HG02763 (cell line): ENCODE results near the gene LRBA.

Source experiments
- ATAC-seq: cut with Tn5 transposase; IDR thresholded peaks from one replicate; pipeline ENCODE4 v1.9.1; 2021; ENCODE audit warnings: mild to moderate bottlenecking, moderate library complexity; ENCODE audit not compliant: unreplicated experiment

Gene LRBA

GRCh38 chr4:150593996-150594395 is 421.1 kb downstream of the LRBA start:
- ATAC-seq: no peak

GRCh38 chr4:150591904-150592303 is 423.2 kb downstream of the LRBA start:
- ATAC-seq: no peak

DNA sequence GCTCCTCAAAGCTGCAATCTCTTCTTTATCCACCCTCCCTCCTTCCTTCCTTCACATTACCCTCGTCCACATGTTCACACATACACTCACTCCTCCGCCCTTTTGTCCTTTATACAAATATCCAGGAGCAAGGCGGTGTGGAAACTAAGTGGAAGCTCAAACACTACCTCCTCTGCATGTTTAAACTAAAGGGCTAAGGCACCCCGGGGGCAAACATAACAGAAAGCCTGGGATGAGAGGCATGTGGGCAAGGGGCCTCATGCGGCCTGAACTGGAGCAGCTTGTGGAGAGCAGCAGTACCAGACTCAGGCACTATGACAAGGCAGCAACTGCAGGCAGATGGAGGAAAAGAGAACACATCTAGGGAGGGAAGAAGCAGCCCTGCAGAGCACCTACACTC is 423.7 kb downstream of the LRBA start:
- no peak for ATAC-seq

DNA sequence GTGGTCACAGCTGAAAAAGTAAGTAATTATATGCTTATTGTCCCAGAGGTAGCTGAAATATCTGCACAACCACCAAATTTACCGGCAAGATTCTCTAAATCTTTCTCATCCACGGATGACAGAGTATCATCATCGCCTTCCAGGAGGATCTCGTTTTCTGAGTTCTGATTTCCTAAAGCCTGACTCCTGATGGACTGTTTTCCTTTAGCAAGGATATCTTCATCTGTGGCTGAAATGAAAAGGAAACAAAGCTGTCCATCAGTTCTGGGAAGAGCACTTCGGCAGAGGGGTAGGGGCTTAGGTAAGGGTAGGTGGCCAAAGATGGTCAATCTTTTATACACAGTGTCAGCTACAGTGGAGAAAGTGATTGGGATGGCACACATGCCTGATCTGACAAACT is 424.5 kb downstream of the LRBA start:
- ATAC-seq: no peak

GRCh38 chr4:150589157-150589556 is 425.9 kb downstream of the LRBA start:
- ATAC-seq: no peak

DNA sequence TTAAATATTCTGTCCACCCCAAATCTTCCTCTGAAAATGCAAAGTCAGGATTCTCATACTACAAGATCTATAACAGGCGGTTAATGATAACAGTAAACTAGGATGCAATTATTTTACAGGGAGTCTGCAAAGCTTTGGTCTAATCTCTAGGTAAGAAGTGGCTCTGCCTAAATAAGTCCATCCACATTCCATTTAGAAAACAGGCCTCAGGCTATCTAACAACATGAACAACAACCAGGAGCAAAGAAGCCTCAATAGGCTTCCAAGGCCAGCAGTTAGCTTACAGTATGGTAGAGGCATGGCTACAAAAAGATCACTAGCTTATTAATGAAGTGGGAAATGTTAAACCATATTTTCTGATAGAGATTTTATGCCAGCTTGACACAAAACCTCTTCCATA is 426.8 kb downstream of the LRBA start:
- no peak for ATAC-seq

- ATAC-seq: no peak
These were observed 428.8 kb downstream of the LRBA start for GRCh38 chr4:150586162-150586810.

- no peak for ATAC-seq
These were observed 429.5 kb downstream of the LRBA start for GRCh38 chr4:150585611-150586010.

DNA sequence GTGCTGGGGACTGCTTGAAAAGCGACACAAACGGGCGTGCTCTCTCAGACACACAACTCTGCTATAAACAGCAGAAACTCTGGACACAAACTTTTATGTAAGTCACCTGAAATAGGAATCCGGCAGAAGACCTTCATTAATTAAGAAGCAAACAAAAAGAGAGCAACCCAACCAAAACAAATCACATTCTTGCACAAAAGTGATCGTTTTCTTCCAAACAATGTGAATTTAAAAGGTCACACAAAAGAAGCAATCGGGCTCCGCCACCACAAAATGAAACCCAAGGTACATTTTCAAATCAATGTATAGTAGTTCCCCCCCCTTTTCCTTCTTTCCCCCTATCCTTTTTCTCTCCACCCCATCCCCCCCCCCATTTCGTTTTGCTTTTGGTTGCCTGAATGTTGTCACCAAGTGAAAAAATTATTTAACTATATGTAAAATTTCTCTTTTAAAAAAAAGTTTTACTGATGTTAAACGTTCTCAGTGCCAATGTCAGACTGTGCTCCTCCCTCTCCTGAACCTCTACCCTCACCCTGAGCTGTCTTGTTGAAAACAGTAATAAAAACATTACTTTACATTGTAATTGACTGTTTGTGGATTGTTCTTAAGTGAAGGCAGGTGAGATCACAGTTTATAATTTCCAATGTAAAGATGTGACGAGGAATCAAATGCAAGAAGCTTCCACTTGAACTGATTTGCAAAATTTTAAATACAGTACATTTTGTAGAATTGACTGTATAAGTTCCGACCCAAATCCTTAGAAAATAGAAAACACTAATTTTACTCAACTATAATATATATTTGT is 430.8 kb downstream of the LRBA start:
- ATAC-seq: no peak

- ATAC-seq: no peak
These were observed 431.6 kb downstream of the LRBA start for GRCh38 chr4:150583287-150584110.

GRCh38 chr4:150582873-150583286 is 432.2 kb downstream of the LRBA start:
- no peak for ATAC-seq

DNA sequence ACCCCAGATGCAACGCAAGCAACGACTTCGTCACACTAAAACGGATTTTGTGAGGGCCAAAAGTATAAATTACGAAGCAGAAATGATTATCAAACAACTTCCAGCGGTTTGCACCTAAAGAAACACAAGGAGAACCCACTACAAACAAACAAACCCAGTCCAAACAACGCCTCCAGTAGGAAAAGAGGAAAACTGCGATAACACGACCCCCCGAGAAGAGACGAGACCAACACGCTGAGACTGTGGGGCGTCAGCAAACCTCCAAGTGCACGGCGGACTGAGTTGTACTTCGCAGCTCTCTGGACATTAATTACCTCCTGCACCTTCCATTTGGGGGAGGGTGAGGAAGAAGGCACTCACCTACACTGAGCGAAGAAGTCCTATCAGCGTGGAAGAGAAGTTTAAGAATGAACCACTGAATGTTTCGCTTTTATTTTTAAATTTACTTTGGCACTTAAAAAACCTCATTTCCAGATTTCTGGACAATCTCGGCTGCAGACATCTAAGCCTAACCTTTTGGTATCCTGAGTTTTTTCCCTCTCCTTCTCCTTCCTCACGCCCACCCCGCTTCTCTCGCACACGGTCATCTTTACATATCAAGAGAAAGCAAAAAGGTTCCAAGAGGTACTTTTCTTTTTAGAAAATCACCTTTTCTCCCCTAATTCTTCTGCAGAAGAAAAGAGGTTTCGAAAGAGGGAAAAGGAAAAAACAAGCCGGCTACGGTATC is 432.8 kb downstream of the LRBA start, which contains the start of gene MAB21L2:
Gene MAB21L2, plus strand, starts transcription at position 6 of the 727 bp plus-strand sequence. CDS start 879 bp downstream, outside the sequence.
- no peak for ATAC-seq

DNA sequence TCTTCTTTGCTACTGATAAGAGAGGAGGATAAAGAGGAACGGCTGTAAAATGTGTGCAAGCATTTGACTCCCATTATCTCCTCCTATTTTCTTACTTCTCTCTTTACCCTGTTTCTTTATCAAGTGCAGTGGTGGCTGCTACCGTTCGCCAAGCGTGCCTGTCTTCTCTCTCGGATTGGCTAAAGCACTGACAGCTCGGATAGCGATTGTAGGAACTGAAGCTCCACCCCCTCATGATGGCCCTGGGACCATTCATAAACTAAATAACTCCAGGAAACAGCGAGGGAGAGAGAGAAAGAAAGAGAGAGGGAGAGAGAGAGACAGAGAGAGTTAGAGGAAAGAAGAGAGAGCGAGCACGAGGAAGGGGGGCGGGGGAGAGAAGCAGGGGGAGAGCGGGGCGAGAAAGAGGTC is 433.4 kb downstream of the LRBA start:
- no peak for ATAC-seq

- ATAC-seq: no peak
These were observed 434.0 kb downstream of the LRBA start for GRCh38 chr4:150581056-150581605.

DNA sequence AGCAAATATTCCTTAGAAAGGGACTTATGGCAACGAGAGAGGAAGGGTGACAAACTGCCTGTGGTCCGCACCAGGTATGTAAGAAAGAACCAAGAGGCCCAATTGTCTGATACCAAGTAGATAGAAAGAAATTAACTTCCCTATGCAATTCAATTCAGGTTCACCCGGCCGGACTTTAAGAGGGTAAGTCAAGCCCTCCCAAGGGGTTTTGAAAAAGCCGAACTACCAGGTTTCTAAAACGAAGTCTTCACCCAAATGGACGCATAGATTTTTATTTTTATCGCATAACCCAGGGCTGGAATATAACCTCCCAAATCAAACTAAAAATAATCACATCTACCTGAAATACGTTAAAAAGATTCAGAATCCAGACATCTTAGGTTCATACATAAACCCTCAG is 434.8 kb downstream of the LRBA start:
- no peak for ATAC-seq

- no peak for ATAC-seq
These were observed 435.4 kb downstream of the LRBA start for GRCh38 chr4:150579551-150580234.

DNA sequence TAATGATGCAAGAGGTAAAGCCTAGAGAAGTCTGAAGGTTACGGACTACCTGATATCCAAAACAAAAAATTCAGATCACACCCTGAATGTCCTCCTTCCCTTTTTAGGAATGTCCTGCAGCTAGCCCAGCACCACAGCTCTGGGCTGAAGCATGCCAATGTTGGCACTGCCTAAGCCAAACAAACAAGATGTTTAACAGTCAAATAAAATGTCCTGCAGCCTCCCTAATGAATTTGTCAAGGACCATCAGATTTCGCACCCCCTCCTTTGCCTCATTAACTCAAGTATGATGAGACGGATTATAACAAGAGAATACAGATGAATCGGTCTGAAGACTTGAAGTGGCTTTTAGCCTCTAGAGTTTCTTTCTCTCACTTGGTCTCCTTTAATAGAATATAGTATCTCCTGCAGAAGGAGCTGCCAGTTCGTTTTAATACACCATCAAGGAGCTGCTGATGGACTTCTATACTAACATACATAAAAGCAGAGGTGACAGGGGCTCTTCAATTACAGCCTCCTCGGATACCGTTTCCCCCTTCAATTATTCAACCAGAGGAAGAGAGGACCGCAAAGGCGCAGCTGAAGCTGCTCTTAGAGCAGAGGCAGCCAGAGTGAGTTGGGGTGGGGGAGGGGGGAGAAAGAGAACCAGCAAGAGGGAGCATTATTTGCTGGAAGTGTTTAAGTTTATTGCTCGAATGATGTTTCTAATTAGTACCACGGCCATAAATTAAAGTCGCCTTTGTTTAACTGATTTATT is 436.2 kb downstream of the LRBA start:
- no peak for ATAC-seq

- ATAC-seq: no peak
These were observed 437.3 kb downstream of the LRBA start for GRCh38 chr4:150577796-150578195.

DNA sequence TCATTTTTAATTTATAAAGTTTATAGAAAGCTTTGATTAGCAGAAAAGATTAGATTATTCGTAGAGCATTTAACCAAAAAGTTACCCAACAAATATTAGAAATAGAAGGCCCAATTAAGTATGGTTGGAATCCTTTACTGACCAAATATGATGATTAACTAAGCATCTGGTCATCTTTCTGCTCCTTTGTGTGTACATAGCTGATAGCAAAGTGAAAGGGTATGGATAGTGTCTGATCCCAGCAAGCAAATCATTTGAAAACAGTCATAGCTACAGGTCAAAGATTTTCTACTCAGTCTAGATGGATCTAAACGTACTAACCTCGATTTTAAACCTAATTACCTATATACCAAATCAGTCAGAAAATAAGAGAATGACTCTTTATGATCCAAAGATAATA is 440.4 kb downstream of the LRBA start:
- ATAC-seq: no peak
